Measurements from ENCODE around the gene RAB43.

- TF ChIP-seq, protein P1, sequence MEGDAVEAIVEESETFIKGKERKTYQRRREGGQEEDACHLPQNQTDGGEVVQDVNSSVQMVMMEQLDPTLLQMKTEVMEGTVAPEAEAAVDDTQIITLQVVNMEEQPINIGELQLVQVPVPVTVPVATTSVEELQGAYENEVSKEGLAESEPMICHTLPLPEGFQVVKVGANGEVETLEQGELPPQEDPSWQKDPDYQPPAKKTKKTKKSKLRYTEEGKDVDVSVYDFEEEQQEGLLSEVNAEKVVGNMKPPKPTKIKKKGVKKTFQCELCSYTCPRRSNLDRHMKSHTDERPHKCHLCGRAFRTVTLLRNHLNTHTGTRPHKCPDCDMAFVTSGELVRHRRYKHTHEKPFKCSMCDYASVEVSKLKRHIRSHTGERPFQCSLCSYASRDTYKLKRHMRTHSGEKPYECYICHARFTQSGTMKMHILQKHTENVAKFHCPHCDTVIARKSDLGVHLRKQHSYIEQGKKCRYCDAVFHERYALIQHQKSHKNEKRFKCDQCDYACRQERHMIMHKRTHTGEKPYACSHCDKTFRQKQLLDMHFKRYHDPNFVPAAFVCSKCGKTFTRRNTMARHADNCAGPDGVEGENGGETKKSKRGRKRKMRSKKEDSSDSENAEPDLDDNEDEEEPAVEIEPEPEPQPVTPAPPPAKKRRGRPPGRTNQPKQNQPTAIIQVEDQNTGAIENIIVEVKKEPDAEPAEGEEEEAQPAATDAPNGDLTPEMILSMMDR (IDR thresholded peaks at IDR 0.05; ENCODE audit: insufficient read depth, low read length) = no peak
- TF ChIP-seq POLR2AphosphoS5 (IDR thresholded peaks at IDR 0.05; ENCODE audit: low read depth) (no peak), REST (IDR thresholded peaks at IDR 0.05; ENCODE audit: insufficient replicate concordance, low read depth) (no peak), GABPA (IDR thresholded peaks at IDR 0.05; ENCODE audit: low read depth) (no peak)
These were observed 21.3 kb downstream of the RAB43 start for GRCh38 chr3:129100274-129100673.
